IPS-NIHi7 (cell line): ENCODE data around the gene ICA1.
"Not testable (repeated sequence)": the region's sequence is repeated elsewhere in the genome, so short reads cannot be mapped to it uniquely, and the experiment has no call there.

ENCODE experiments used
- DNase-seq: peaks from one replicate; pipeline ENCODE4 v3.0.0; 2012; ENCODE audit warnings: mixed read lengths; ENCODE audit errors: extremely low spot score

The ICA1 gene

DNA sequence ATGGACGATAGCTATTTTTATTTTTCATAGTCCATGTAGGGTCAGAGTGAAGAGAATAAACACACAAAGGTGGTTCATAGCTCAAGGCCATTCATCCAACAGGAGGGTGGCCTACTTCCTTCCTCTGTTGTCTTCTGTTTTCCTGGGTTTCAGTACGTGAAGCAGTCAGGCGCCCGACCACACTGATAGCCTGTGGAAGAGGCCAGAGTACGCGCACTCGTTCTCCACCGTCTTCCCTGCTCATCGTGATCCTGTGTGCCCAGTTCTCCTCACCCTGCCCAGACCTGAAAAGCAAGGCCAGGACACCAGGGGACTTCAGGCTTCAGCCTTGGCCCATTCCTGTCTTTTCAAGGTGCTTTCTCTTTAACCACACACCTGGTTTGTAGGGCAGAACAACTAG lies 158.7 kb downstream of the ICA1 start:
- DNase-seq, result no peak

GRCh38 chr7:8101292-8101691 lies 160.7 kb downstream of the ICA1 start:
- DNase-seq, result not testable (repeated sequence)

GRCh38 chr7:8094164-8095140 lies 167.5 kb downstream of the ICA1 start:
- no peak for DNase-seq

GRCh38 chr7:8092140-8092539 lies 169.8 kb downstream of the ICA1 start:
- DNase-seq, result no peak

DNA sequence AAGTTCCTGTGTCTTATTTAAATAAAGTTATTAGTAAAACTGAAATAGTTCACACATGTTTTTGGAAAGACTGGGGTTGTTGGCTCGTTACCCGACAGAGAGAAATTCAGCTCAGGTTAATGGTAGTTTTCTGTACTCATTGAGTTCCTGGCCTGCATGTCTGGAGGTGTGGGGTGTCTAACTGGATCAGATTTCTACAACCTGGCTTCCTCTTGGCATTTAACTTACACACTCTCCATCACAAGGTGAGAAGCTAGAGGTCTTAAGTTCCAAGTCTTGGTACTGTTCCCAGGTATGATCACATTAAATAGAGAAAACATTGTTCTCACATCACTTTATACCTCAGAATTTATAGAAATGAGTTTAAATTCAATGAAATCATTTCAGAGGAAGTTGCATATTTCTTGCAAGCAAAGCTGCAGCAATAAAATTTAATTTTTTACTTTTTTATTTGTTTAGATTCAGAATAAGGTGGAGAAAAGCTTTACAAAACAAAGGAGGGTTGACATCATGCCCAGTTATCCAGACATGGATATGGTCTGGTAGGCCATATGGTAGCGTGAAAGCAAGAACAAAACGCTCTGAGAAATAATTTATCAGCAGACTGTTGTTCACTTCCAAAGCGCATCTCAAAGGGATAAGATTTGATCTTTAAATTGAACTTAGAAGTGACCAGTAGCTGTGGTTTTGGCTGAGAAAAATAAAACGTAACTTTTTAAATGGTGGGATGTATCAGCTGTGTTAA lies 172.8 kb downstream of the ICA1 start:
- DNase-seq, result no peak

DNA sequence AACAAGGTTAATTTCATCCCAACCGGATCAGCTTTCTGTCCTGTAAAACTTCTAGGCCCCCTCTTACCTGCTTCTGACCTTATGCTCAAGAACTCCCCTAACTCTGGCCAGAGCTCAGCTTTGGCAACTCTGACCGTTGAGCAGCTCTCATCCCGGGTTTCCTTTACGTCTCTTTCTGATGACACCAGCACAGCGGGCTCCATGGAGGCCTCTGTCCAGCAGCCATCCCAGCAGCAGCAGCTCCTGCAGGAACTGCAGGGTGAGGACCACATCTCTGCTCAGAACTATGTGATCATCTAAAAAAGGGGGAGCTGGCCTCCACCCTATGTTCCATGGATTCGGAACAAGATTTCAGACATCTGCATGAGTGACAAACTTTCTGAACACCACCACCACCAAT lies 175.7 kb downstream of the ICA1 start:
- no peak for DNase-seq

DNA sequence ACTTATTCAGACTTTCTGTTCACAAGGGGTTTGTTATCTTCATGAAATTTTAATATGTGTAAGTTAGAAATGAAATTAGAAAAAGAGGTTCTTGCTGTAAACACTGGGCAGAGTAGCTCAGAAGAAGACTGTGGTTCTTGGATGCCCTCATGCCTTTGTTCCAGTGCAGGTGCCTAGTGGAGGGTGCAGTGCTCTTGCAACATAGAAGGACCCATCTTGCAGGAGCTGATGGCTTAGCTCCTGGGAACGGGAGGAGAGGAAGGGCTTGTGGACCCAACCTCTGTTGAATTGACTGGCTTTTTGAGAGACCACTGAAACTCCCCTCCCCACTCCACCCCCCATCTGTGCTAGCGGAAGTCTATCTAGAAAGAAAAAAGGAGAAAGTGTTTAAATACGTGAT lies 176.5 kb downstream of the ICA1 start:
- no peak for DNase-seq

DNA sequence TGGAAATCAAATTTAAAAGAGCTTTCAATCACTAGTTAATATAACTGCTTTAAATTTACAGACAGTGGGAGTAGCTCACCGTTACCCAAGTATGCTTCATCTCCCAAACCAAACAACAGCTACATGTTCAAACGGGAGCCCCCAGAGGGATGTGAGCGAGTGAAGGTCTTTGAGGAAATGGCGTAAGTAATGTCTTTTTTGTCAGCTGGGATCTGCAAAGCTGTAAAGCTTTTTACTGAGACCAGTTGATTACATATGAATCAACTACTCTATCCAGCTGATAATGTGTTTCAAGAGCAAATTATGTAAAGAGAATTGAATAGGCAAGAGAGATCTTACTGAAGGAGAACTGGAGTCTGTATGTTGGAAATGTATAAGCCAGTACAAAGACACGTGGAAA lies 177.1 kb downstream of the ICA1 start:
- DNase-seq, result no peak

DNA sequence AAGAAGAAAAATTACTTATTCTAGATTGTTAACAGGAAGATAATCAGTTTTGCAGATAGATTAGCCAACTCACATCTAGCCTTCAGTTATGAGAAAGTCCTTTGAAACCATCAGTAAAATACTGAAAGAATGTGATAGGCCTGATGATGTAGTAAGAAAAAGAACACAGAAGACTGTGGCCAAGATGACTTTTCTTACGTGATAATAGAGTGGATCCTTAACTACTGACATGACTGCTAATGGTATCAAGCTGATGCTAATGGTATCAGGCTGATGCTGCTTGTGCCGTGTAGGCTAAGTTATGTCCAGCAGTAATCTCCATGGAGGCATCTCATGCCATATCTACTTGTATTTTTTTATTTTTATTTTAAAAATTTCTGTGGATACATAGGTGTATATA lies 179.2 kb downstream of the ICA1 start:
- DNase-seq, result no peak

- DNase-seq, result no peak
Measured at GRCh38 chr7:8078418-8078817, 183.5 kb downstream of the ICA1 start.

DNA sequence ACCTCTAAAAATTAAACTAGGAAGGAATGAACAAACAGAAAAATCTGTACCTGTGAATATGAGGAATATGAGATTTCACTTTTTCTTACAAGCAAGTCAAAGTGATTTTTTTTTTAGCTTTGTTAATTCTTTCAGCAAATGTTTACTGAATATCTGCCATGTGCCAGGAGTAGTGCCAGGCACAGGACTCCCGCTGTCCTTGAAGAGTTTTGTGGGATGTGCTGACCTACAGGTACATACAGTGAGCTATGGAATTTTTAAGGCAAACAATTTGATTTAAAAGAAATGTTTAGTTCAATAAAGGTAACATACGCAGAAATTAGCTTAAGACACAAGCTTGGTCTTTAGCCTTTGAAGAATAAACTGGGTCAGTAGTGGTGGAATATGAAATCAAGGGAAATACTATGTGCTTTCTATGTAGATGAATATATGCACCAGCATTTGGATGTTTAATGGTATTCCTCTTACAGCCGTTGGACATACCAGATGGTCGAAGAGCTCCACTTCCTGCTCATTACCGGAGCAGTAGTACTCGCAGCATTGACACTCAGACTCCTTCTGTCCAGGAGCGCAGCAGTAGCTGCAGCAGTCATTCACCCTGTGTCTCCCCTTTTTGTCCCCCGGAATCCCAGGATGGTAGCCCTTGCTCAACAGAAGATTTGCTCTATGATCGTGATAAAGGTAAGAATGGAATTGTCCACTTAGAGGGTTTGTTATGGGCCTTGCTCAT lies 191.4 kb downstream of the ICA1 start:
- DNase-seq, result no peak

GRCh38 chr7:8068892-8069686 lies 192.9 kb downstream of the ICA1 start:
- peak; percentile 30 for DNase-seq

- DNase-seq, result no peak
Measured at GRCh38 chr7:8065356-8065813, 196.6 kb downstream of the ICA1 start.

- no peak for DNase-seq
Measured at GRCh38 chr7:8064828-8065227, 197.1 kb downstream of the ICA1 start.

DNA sequence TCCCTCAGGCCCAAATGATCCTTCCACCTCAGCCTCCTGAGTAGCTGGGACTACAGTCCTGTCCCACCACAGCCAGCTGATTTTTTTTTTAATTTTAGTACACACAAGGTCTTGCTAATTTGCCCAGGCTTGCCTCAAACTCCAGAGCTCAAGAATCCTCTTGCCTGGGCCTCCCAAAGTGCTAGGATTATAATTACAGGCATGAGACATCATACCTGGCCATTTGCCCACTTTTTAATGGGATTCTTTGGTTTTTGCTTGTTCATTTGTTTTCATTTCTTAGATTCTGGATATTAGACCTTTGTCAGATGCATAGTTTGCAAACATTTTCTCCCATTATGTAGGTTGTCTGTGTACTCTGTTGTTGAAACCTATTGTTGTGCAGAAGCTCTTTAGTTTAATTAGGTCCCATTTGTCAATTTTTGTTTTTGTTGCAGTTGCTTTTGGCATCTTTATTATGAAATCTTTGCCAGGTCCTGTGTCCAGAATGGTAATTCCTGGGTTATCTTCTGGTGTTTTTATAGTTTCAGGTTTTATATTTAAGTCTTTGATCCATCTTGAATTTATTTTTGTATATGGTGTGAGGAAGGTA lies 198.2 kb downstream of the ICA1 start:
- no peak for DNase-seq

GRCh38 chr7:8063300-8063699 lies 198.7 kb downstream of the ICA1 start:
- DNase-seq, result not testable (repeated sequence)
